Ecto neural progenitor cell (in vitro differentiated cells): ENCODE measurements around the gene KRTAP10-5.
A peak's percentile ranks its signal among the peaks of the same experiment; 100 is the strongest.
"Not testable (repeated sequence)": the region's sequence is repeated elsewhere in the genome, so short reads cannot be mapped to it uniquely, and the experiment has no call there.

ENCODE experiments used
- DNase-seq: peaks from one replicate; pipeline ENCODE4 v3.0.0-alpha.2; 2018; ENCODE audit warnings: low spot score

KRTAP10-5 gene

GRCh38 chr21:44571844-44572782 is 8.3 kb downstream of the KRTAP10-5 start:
- no peak for DNase-seq

- DNase-seq: no peak
Measured at GRCh38 chr21:44571296-44571695, 9.1 kb downstream of the KRTAP10-5 start.

- no peak for DNase-seq
Measured at GRCh38 chr21:44569861-44570517, 10.4 kb downstream of the KRTAP10-5 start.

- DNase-seq: no peak
Measured at GRCh38 chr21:44568667-44569556, 11.5 kb downstream of the KRTAP10-5 start.

- DNase-seq: no peak
Measured at GRCh38 chr21:44568261-44568660, 12.1 kb downstream of the KRTAP10-5 start.

- DNase-seq: no peak
Measured at GRCh38 chr21:44567481-44568171, 12.8 kb downstream of the KRTAP10-5 start.

GRCh38 chr21:44566403-44566802 is 14.0 kb downstream of the KRTAP10-5 start:
- no peak for DNase-seq

GRCh38 chr21:44564886-44565598 is 15.4 kb downstream of the KRTAP10-5 start:
- DNase-seq: no peak

GRCh38 chr21:44564099-44564498 is 16.3 kb downstream of the KRTAP10-5 start:
- no peak for DNase-seq

GRCh38 chr21:44558695-44559094 is 21.7 kb downstream of the KRTAP10-5 start, which contains the start of gene KRTAP10-3:
Gene KRTAP10-3 (minus strand): TSS chr21:44558795. CDS start chr21:44558715, 80 bp downstream.
- DNase-seq: no peak

GRCh38 chr21:44558329-44558675 is 22.1 kb downstream of the KRTAP10-5 start:
- DNase-seq: not testable (repeated sequence)

GRCh38 chr21:44557491-44558328 is 22.7 kb downstream of the KRTAP10-5 start:
- DNase-seq: peak; percentile 47

- DNase-seq: no peak
Measured at GRCh38 chr21:44556879-44557278, 23.5 kb downstream of the KRTAP10-5 start.

- no peak for DNase-seq
Measured at GRCh38 chr21:44555200-44555875, 25.1 kb downstream of the KRTAP10-5 start.

GRCh38 chr21:44552681-44553080 is 27.7 kb downstream of the KRTAP10-5 start:
- no peak for DNase-seq

GRCh38 chr21:44552136-44552535 is 28.3 kb downstream of the KRTAP10-5 start:
- no peak for DNase-seq

- peak; percentile 45 for DNase-seq
Measured at GRCh38 chr21:44551340-44551961, 29.0 kb downstream of the KRTAP10-5 start, which contains the start of gene KRTAP10-2. Gene KRTAP10-2 (minus strand): TSS chr21:44551505. CDS start chr21:44551458, 47 bp downstream.

GRCh38 chr21:44550807-44551206 is 29.6 kb downstream of the KRTAP10-5 start:
- DNase-seq: no peak

- DNase-seq: peak; percentile 52
Measured at GRCh38 chr21:44550285-44550684, 30.1 kb downstream of the KRTAP10-5 start.
